Esophagus muscularis mucosa (tissue), 4 donors: ENCODE results near the gene STIP1. TPM values are rescaled to one million over a fixed set of nuclear protein-coding genes. Genes with fewer than 3 reads are reported as not detected.

ENCODE experiments used
- DNase-seq: peaks from one replicate; pipeline ENCODE4 v3.0.0-alpha.2; 2017; ENCODE audit errors: extremely low spot score
- H3K27ac ChIP-seq, 4 donors: fragments of 200-600 bp; sonication (generic); replicated peaks in 1 of 4; 1 replicate in 3 of 4; 2 replicates in 1 of 4; pipeline ENCODE4 v1.5.1; 2016 to 2019; ENCODE audit warnings: mild to moderate bottlenecking in 1 of 4
- H3K27me3 ChIP-seq, 4 donors: fragments of 200-600 bp; sonication (generic); one replicate each; pipeline versions ENCODE4 v1.5.1 to v1.6.0; 2016 to 2019
- H3K36me3 ChIP-seq, 4 donors: fragments of 200-600 bp; sonication (generic); one replicate each; pipeline ENCODE4 v1.5.1; 2016 to 2019
- H3K4me1 ChIP-seq, 4 donors: fragments of 200-600 bp; sonication (generic); one replicate each; pipeline ENCODE4 v1.5.1; 2016 to 2019
- H3K4me3 ChIP-seq, 4 donors: fragments of 200-600 bp; sonication (generic); 1 replicate in 2 of 4; 2 replicates in 2 of 4; pipeline ENCODE4 v1.5.1; 2016 to 2019; ENCODE audit warnings: mild to moderate bottlenecking in 4 of 4, moderate library complexity in 1 of 4
- H3K9me3 ChIP-seq, 4 donors: fragments of 200-600 bp; sonication (generic); 1 replicate in 3 of 4; 2 replicates in 1 of 4; pipeline ENCODE4 v1.5.1; 2016 to 2019
- EP300 ChIP-seq: sonication (generic); formaldehyde crosslinking; IDR thresholded peaks from one replicate; pipeline ENCODE4 v1.6.1; 2017; ENCODE audit warnings: antibody characterized with exemption
- POLR2A ChIP-seq: fragments of 450-650 bp; IDR thresholded peaks from one replicate; pipeline ENCODE4 v1.6.1; 2017; ENCODE audit warnings: antibody characterized with exemption, moderate library complexity, mild to moderate bottlenecking, low read depth
- POLR2AphosphoS5 ChIP-seq, 2 donors: sonication (generic); formaldehyde crosslinking; IDR thresholded peaks; one replicate each; pipeline ENCODE4 v1.6.1; 2017; ENCODE audit warnings: antibody characterized with exemption in 2 of 2
- WGBS: methylation state at CpG from one replicate; pipeline ENCODE4 v1.1.5; 2018; 5-methylcytosine and 5-hydroxymethylcytosine counted together
- intact Hi-C: fragments of 100-400 bp; cut with DNase I; formaldehyde crosslinking; loops from one replicate; pipeline ENCODE4 v1.15.1; 2023
- total RNA-seq, 4 donors: library from RNA; depleted of rRNA; stranded (reverse); fragments of >200 nt; gene quantifications; one replicate each; pipeline versions ENCODE4 v1.1.0 to v1.2.1, GENCODE V29; 2016
- TF ChIP-seq, protein P1 (sequence below), 3 experiments: fragments of 200-600 bp in 2 of 3; fragments of 450-650 bp in 1 of 3; sonication (generic) in 2 of 3; IDR thresholded peaks; one replicate each; pipeline ENCODE4 v1.5.1; 2017 to 2019; ENCODE audit warnings: antibody characterized with exemption in 3 of 3, mild to moderate bottlenecking in 2 of 3, moderate library complexity in 1 of 3

The STIP1 gene
- total RNA-seq, 4 donors from 2014 or later = 82.2 to 116 (median 101) TPM

DNA sequence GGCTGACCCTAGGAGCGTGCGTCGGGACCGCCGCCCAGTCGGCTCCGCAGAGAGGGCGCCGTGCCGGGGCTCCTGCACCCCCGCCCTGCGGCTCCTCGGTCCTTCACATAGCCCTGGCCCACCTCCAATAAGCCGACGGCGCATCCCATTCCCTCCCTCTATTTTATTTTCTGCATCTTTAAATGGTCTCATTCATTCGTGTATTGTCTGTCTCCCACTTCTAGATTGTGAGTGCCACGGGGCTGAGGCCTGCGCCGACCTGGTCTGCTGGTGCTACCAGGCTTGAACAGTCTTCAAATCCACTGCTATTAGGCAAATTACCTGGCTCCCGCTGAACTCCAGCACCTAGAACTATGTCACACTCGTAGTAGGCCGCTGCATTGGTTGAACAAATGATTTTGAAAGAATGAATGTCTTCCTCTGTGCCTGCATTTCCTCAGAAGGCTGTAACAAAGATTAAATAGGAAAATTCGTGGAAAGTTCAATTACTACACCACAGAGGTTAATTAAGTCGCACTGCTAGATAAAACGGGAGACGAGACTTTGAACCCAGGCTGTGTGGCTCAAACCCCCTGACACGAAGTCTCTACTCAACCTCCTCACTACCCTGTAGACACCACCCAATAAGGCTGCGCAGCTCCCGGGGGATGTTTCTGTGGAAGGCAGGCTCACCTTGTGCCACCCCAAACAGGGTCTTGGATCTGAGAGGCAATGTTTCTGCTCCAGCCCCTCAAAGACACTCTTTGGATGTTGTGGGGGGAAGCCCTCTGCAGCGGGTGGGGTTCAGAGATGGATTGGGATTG lies 62.0 kb downstream of the STIP1 start:
- 40% methylated on average over 25 of the region's 31 CpGs for WGBS
- Histone ChIP-seq H3K36me3 (peaks cover 7 to 16% (median 15%) of the 10 kb centered on the region in 4 donors), H3K4me3 (peak overlapping the region; percentile 65 to 86 (median 72)), H3K4me1 (peaks cover 42 to 75% (median 62%) of the 10 kb centered on the region in 4 donors), H3K27ac (peak overlapping the region; percentile 85 to 95 (median 86)), H3K27me3 (no peaks in the 10 kb centered on the region), H3K9me3 (no peaks in the 10 kb centered on the region)
- no peak for DNase-seq
- intact Hi-C loops = no loop called here
- TF ChIP-seq, protein P1, sequence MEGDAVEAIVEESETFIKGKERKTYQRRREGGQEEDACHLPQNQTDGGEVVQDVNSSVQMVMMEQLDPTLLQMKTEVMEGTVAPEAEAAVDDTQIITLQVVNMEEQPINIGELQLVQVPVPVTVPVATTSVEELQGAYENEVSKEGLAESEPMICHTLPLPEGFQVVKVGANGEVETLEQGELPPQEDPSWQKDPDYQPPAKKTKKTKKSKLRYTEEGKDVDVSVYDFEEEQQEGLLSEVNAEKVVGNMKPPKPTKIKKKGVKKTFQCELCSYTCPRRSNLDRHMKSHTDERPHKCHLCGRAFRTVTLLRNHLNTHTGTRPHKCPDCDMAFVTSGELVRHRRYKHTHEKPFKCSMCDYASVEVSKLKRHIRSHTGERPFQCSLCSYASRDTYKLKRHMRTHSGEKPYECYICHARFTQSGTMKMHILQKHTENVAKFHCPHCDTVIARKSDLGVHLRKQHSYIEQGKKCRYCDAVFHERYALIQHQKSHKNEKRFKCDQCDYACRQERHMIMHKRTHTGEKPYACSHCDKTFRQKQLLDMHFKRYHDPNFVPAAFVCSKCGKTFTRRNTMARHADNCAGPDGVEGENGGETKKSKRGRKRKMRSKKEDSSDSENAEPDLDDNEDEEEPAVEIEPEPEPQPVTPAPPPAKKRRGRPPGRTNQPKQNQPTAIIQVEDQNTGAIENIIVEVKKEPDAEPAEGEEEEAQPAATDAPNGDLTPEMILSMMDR (IDR thresholded peaks at IDR 0.05) = peak in 1 of 3 experiments; percentile 1
- no peak for TF ChIP-seq POLR2AphosphoS5 (IDR thresholded peaks at IDR 0.05)

DNA sequence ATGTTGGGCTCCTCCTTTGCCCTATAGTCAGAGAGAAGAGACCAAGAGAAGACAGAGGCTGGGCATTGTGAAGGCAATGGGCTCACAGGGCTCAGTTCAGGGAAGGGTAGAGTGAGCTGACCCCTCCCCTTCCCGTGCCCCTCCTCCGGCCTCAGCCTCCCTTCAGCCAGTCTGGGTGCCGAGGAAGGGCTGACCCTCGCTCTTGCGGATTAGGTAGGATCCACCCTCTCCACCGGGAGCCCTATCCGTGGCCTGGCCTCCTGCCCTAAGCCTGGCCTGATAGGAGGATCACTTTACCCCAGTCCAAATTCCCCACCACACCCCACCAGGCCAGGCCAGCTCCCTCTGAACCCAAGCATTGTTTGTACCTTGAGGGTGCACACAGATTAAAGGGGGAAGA lies 62.6 kb downstream of the STIP1 start:
- Histone ChIP-seq H3K4me1 (peaks cover 45 to 75% (median 63%) of the 10 kb centered on the region in 4 donors), H3K9me3 (no peaks in the 10 kb centered on the region), H3K27me3 (no peaks in the 10 kb centered on the region), H3K4me3 (no peak overlapping the region), H3K27ac (no peak overlapping the region), H3K36me3 (peaks cover 6 to 9% (median 8%) of the 10 kb centered on the region in 4 donors)
- TF ChIP-seq, protein P1 (IDR thresholded peaks at IDR 0.05) = no peak
- no peak for TF ChIP-seq POLR2A
- no peak for TF ChIP-seq EP300
- intact Hi-C loops = no loop called here
- DNase-seq = no peak
- WGBS = no CpG with 5 or more reads among the region's 7 CpGs

DNA sequence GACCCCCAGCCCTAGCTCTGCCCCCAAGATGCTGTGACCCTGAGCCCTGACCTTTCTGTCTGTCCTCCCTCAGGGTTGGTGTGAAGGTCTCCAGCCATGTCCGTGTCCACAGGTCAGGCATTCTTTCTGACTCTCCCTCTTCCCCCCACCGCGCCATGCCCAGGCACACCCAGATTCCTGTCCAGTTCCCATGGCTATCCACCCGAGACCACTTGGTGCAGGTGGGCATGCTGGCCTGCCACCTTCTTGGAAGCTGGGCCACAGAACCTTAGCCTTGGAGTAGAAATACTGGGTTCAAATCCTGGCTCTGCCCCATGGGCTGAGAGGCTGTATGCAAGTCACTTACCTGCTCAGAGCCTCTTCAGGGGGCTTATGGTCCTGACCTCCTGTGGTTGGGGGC lies 63.1 kb downstream of the STIP1 start:
- Histone ChIP-seq H3K27ac (no peak overlapping the region), H3K4me3 (no peak overlapping the region), H3K27me3 (no peaks in the 10 kb centered on the region), H3K36me3 (peaks cover 2 to 5% (median 4%) of the 10 kb centered on the region in 4 donors), H3K9me3 (no peaks in the 10 kb centered on the region), H3K4me1 (peaks cover 49 to 75% (median 67%) of the 10 kb centered on the region in 4 donors)
- TF ChIP-seq, protein P1 (IDR thresholded peaks at IDR 0.05) = no peak
- TF ChIP-seq POLR2A = no peak
- no peak for TF ChIP-seq POLR2AphosphoS5 (IDR thresholded peaks at IDR 0.05)
- TF ChIP-seq EP300 = no peak
- 87% methylated on average over 4 of the region's 4 CpGs for WGBS
- DNase-seq = no peak
- intact Hi-C loops = no loop called here

DNA sequence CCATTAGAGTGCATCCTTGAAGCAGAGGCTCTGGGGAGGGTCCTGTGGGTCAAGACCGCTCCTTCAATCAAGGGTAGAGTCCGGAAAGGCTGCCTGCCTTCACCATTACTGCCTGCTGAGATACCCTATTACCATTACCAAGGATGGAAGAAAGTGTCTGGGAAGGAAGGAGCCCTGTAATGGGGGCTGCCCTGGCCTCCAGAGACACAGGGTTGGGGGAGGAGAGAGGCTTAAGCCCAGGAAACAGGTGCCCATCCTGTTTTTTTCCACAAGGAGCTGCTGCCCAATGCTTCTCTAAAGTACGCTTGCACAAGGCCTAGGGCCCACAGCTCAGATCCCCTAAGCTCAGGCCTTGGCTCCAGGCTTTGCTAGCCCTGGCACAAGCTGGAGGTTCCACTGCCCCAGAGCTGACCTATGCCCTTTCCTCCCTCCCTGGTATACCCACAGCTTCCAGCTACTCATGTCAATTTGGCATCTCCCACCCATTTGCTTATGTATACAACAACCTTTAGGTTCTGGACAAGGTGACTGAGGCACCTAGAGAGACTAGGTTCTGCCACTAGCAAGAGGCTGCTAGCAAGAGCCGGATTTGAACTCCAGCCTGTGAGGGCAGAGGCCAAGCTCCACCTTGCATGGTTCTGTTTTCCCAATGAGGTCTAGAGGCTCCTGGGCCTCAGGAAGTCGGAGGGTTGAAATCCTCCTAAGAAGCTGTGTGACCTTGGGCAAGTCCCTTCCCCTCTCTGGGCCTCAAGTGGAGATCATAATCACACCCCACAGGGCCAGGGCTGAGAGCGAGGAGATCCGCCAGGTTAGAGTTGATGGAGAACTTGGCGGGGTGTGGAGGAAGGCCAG lies 63.8 kb downstream of the STIP1 start:
- H3K27me3 ChIP-seq = no peaks in the 10 kb centered on the region
- no peak overlapping the region for H3K27ac ChIP-seq
- DNase-seq = no peak
- H3K4me1 ChIP-seq = peaks cover 48 to 72% (median 65%) of the 10 kb centered on the region in 4 donors
- no peak overlapping the region for H3K4me3 ChIP-seq
- H3K36me3 ChIP-seq = peaks cover 0 to 7% (median 6%) of the 10 kb centered on the region in 4 donors
- intact Hi-C loops = no loop called here
- H3K9me3 ChIP-seq = no peaks in the 10 kb centered on the region
- WGBS = 89% methylated on average over 8 of the region's 8 CpGs
- TF ChIP-seq, protein P1 (IDR thresholded peaks at IDR 0.05) = no peak
- TF ChIP-seq POLR2A (no peak), POLR2AphosphoS5 (IDR thresholded peaks at IDR 0.05) (no peak), EP300 (no peak)
